ENCODE data around the gene ISG20. TPM values are rescaled to one million over a fixed set of nuclear protein-coding genes. Genes with fewer than 3 reads are reported as not detected.

The ISG20 gene
- total RNA-seq, 4 donors from 2014 or later = 14.3 to 47.8 (median 35.1) TPM

- no peaks in the 10 kb centered on the region for H3K9me3 ChIP-seq
- TF ChIP-seq POLR2A (IDR thresholded peaks at IDR 0.05) (no peak), CTCF (IDR thresholded peaks at IDR 0.05) (no peak)
Measured at GRCh38 chr15:88651136-88651732, 12.4 kb downstream of the ISG20 start.

GRCh38 chr15:88651971-88652370, 13.2 kb downstream of the ISG20 start:
- WGBS, 2 donors = 91 to 94% methylated on average over 8 to 9 of the region's 9 CpGs
- H3K27me3 ChIP-seq = no peaks in the 10 kb centered on the region
- DNase-seq = no peak
- H3K27ac ChIP-seq = no peak overlapping the region
- peaks cover 17 to 29% of the 10 kb centered on the region in 2 donors for H3K4me1 ChIP-seq
- H3K9me3 ChIP-seq = no peaks in the 10 kb centered on the region
- H3K36me3 ChIP-seq = no peaks in the 10 kb centered on the region
- intact Hi-C loops (cut with DNase I) = no loop called here
- TF ChIP-seq CTCF (IDR thresholded peaks at IDR 0.05) = no peak
- TF ChIP-seq POLR2A (IDR thresholded peaks at IDR 0.05) = no peak
- no peak overlapping the region for H3K4me3 ChIP-seq (replicated peaks in 1 of 3)

More at GRCh38 chr15:88651136-88651732, 12.4 kb downstream of the ISG20 start:
- Histone ChIP-seq H3K4me3 (replicated peaks in 1 of 3) (no peak overlapping the region), H3K27ac (no peak overlapping the region), H3K4me1 (peaks cover 17 to 31% of the 10 kb centered on the region in 2 donors), H3K36me3 (no peaks in the 10 kb centered on the region), H3K27me3 (no peaks in the 10 kb centered on the region)
- WGBS, 2 donors = 93 to 94% methylated on average over 7 of the region's 7 CpGs
- DNase-seq = no peak
- intact Hi-C loops (cut with DNase I) = no loop called here

- H3K27ac ChIP-seq = no peak overlapping the region
- peaks cover 12 to 23% of the 10 kb centered on the region in 2 donors for H3K4me1 ChIP-seq
- no peaks in the 10 kb centered on the region for H3K9me3 ChIP-seq
- no peak overlapping the region for H3K4me3 ChIP-seq (replicated peaks in 1 of 3)
- no peak for TF ChIP-seq POLR2A (IDR thresholded peaks at IDR 0.05)
- no peak for TF ChIP-seq CTCF (IDR thresholded peaks at IDR 0.05)
- DNase-seq = no peak
- H3K36me3 ChIP-seq = no peaks in the 10 kb centered on the region
- H3K27me3 ChIP-seq = no peaks in the 10 kb centered on the region
- WGBS, 2 donors = 75 to 89% methylated on average over 6 to 7 of the region's 8 CpGs
- intact Hi-C loops (cut with DNase I) = no loop called here
Measured at GRCh38 chr15:88652456-88653199, 13.8 kb downstream of the ISG20 start.

- Histone ChIP-seq H3K27ac (no peak overlapping the region), H3K36me3 (no peaks in the 10 kb centered on the region)
- TF ChIP-seq POLR2A (IDR thresholded peaks at IDR 0.05) (no peak), CTCF (IDR thresholded peaks at IDR 0.05) (no peak)
Measured at GRCh38 chr15:88653200-88654064, 14.6 kb downstream of the ISG20 start.

More at GRCh38 chr15:88653200-88654064, 14.6 kb downstream of the ISG20 start:
- WGBS, 2 donors = 82 to 86% methylated on average over 10 to 12 of the region's 13 CpGs
- Histone ChIP-seq H3K4me1 (peaks cover 5 to 15% of the 10 kb centered on the region in 2 donors), H3K27me3 (no peaks in the 10 kb centered on the region), H3K9me3 (no peaks in the 10 kb centered on the region), H3K4me3 (replicated peaks in 1 of 3) (no peak overlapping the region)
- no peak for DNase-seq
- intact Hi-C loops (cut with DNase I) = no loop called here

Data from thyroid gland (tissue), 4 donors.